GM12878 (cell line): ENCODE measurements around the gene ZFPM1.

Source experiments
- CBX3 ChIP-seq: fragments of 200-600 bp; sonication (generic); IDR thresholded peaks from 2 replicates; pipeline ENCODE4 v1.6.1; 2016; ENCODE audit warnings: low read depth, borderline replicate concordance
- CBX5 ChIP-seq: sonication (generic); IDR thresholded peaks from 2 replicates; pipeline ENCODE4 v1.6.1; 2016; ENCODE audit warnings: low read depth, moderate library complexity, mild to moderate bottlenecking, inconsistent platforms
- CTCF ChIP-seq, 3 experiments: IDR thresholded peaks in 2 of 3; conservative IDR thresholded peaks in 1 of 3; 2 replicates each; pipeline ENCODE4 v1.5.1; 2011; ENCODE audit warnings: low read depth in 3 of 3, low read length in 3 of 3, mild to moderate bottlenecking in 3 of 3, control low read depth in 2 of 3, moderate library complexity in 2 of 3, inconsistent platforms in 1 of 3, mixed read lengths in 1 of 3; ENCODE audit not compliant: control insufficient read depth in 2 of 3, insufficient read depth in 1 of 3; ENCODE audit errors: extremely low read depth in 1 of 3
- MAX ChIP-seq: IDR thresholded peaks from 2 replicates; pipeline ENCODE4 v1.6.1; 2012; ENCODE audit warnings: low read depth, low read length, improper control_type of control experiment
- NFXL1 ChIP-seq: fragments of 450-650 bp; IDR thresholded peaks from 2 replicates; pipeline ENCODE4 v1.6.1; 2017; ENCODE audit warnings: antibody characterized with exemption, mild to moderate bottlenecking, borderline replicate concordance
- SP1 ChIP-seq: IDR thresholded peaks from one replicate; pipeline ENCODE4 v1.6.1; 2011; ENCODE audit warnings: low read depth, low read length
- TAF1 ChIP-seq: IDR thresholded peaks from 2 replicates; pipeline ENCODE4 v1.6.1; 2011; ENCODE audit warnings: mild to moderate bottlenecking, low read depth, low read length, borderline replicate concordance
- TF ChIP-seq, protein P1 (sequence below): IDR thresholded peaks from 2 replicates; pipeline ENCODE4 v1.6.1; 2011; ENCODE audit warnings: borderline replicate concordance, low read depth, mild to moderate bottlenecking, moderate library complexity, mixed read lengths, low read length; ENCODE audit not compliant: insufficient read depth; ENCODE audit errors: extremely low read length
- TF ChIP-seq, protein P2 (sequence below): fragments of 450-650 bp; IDR thresholded peaks from 2 replicates; pipeline ENCODE4 v1.6.1; 2017; ENCODE audit warnings: antibody characterized with exemption, mild to moderate bottlenecking, moderate library complexity

DNA sequence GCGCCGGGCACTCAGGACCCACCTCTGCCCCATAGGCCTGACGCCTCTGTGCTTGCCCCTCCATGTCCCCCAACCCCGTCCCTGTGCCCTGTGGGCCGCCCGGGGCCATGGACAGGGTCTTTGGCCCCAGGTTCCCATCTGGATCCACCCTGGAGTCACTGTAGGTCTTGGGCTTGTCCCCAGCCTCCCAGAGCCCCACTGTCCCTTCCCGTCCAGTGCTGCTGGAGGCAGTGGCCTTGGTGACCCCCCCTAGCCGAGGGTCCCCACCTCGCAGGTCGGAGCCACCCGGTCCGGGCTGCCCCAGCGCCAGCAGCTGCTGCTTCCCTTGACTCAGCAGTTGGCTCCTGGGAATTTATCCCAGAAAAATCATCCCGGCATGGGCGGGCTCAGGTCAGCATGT lies 49.3 kb downstream of the ZFPM1 start:
- no peak for TF ChIP-seq CTCF (IDR thresholded peaks at IDR 0.05 in 2 of 3, conservative IDR thresholded peaks at IDR 0.05 in 1 of 3; ENCODE audit: control insufficient read depth in 2 of 3, extremely low read depth in 1 of 3, insufficient read depth in 1 of 3, low read depth in 3 of 3, low read length in 3 of 3)
- TF ChIP-seq, protein P1, sequence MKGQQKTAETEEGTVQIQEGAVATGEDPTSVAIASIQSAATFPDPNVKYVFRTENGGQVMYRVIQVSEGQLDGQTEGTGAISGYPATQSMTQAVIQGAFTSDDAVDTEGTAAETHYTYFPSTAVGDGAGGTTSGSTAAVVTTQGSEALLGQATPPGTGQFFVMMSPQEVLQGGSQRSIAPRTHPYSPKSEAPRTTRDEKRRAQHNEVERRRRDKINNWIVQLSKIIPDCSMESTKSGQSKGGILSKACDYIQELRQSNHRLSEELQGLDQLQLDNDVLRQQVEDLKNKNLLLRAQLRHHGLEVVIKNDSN = no peak
- TF ChIP-seq TAF1 = no peak
- TF ChIP-seq, protein P2, sequence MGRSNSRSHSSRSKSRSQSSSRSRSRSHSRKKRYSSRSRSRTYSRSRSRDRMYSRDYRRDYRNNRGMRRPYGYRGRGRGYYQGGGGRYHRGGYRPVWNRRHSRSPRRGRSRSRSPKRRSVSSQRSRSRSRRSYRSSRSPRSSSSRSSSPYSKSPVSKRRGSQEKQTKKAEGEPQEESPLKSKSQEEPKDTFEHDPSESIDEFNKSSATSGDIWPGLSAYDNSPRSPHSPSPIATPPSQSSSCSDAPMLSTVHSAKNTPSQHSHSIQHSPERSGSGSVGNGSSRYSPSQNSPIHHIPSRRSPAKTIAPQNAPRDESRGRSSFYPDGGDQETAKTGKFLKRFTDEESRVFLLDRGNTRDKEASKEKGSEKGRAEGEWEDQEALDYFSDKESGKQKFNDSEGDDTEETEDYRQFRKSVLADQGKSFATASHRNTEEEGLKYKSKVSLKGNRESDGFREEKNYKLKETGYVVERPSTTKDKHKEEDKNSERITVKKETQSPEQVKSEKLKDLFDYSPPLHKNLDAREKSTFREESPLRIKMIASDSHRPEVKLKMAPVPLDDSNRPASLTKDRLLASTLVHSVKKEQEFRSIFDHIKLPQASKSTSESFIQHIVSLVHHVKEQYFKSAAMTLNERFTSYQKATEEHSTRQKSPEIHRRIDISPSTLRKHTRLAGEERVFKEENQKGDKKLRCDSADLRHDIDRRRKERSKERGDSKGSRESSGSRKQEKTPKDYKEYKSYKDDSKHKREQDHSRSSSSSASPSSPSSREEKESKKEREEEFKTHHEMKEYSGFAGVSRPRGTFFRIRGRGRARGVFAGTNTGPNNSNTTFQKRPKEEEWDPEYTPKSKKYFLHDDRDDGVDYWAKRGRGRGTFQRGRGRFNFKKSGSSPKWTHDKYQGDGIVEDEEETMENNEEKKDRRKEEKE = no peak
- TF ChIP-seq NFXL1 = no peak
- TF ChIP-seq CBX5 = no peak
- no peak for TF ChIP-seq SP1
- TF ChIP-seq CBX3 = no peak
- TF ChIP-seq MAX = no peak
